ENCODE measurements around the gene PEDS1.
"Not testable (repeated sequence)": the region's sequence is repeated elsewhere in the genome, so short reads cannot be mapped to it uniquely, and the experiment has no call there.

The PEDS1 gene

DNA sequence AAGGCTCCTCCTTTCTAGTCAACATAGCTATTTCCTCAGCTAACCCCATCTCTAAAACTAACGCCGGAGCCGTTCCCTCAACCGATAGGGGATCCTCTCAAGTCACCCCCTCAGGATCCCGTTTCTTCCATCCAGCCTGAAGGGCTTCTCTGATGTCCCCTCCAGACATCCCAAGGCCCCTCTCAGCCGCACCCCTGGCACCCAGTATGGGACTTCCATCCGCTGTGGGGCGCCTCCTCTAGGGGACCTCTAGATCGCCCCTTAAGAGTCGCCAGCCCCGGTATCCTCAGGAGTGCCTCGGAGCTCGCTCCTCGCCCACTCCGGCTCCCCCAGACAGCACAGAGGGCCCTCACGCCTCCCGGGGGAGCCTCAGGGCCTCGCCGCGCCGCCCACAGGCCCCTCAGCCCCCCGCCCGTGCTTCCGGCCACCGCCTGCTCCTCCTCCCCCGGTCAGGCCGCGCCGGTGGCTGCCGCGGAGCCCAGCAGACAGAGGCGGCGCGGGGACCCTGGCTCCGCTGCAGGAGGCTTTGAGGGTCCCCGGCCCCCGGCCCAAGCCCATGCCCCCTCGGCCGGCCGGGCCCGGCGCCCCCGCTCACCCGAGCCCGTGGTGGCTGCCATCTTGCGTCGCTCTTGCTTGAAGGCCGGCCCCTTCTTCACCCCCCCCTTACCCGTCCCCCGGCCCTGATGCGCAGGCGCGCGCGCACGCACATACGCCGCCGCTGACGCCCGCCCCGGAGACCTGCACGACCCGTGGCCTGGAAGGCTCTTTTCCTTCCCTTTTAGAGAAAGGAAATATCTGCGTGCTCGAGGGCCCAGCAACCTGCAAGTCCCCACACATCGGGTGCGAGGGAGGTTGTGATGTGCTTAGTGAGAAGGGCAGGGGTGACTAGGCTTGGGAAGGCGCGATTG is 40.8 kb downstream of the PEDS1 start, which contains the start of gene UBE2V1:
Gene UBE2V1 (minus strand): TSS at position 639 of the 908 bp plus-strand sequence. CDS start 22 bp downstream, at position 617.
- DNase-seq = peak; percentile 72 to 88

DNA sequence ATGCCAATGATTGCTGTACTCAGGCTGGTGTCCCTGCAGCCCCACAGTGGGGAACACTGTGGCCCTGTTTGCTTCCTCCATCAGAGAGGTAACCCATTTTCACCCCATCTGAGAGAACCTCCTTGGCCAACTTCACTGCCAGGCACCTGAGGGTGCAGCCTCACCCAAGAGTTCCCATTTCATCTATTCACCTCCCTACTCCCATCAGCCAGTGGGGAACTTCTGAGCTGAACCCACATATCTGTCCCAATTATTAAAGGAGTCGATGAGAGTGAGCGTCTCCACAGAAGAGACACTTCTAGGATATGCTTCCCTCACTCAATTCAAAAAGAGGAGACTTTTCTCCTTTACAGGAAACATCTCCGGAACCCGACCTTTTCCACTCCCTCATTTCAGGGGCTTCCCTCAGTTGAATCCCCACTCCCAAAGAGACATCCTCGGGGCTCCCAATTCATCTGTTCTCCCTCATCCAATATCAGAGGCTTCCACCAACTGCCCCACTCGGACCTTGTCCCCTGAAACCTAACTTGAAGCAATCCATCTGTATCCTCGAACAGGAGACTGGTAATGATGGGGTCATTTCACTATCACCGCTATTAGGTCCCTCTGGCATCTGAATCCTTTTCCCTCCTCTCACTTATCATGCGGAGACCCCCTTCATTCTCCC is 41.6 kb downstream of the PEDS1 start:
- DNase-seq = no peak

DNA sequence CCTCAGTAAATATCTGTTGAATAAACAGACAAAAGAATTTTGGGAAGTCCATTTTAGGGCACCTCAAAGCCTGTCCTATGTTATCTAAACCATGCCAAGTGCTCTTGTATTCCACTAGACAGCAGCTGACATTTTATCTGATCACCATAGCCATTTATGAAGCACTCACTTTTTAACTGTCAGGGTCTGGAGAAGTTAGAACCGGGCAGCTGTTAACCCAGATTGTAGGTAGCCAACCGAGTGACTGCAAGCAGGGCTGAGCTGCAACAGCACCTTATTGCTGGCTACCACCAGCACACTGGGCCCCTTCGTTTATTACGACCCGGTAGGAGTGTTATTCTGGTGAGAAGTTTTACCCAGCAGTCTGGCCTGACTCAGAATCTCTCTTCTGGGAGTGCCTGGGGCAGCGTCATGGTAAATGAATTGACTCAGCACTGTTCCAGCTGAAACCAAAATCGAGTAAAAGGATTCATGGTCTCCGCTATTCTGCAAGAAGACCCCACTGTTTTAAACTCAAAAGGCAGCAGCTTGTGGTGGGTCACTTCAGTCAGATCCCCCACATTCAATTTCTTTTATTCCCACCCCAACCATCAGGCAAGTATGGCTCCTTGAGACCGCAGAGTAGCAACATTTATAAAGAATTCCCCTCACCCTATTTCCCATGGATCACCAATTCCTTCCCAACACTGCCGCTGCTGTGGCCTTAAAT is 42.2 kb downstream of the PEDS1 start:
- no peak for DNase-seq

DNA sequence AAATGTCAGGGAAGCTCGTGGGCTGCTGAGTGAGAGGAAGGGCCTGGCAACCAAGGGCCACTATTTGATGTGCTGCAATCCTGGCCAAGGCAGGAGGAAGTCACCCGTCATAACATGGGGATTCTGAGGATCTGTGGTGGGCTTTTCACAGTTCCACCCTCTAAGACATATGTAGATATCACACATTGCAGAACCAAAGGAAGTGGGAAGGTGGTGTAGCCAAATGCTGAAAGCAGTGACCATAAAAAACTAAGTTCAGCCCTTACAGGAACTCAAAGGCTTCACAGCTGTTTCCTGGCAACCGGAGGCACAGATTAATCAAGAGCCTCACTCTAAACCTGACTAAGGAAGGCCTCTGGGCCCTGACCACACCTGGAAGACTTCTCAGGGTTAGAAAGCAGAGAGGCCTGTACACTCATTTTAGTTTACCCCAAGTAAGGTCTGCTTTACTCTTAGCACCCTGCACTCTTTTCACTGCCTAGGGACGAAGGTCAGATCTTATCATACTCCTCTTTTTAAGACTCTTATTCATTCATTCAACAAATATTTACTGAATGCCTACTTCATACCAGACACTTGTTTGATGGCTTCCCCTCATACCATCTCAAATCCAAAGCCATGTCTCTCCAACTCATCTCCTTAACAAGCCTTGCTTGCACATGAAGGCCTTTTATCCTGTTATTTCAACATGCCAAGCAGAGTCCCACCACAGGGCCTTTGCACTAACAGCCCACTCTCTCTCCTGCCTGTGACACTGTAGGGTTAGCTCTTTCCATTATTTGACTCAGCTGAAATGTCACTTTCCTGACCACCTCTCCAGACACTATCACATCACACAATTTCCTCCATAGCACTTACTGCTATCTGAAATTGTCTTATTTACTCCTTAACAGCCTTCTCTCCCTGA is 43.1 kb downstream of the PEDS1 start:
- no peak for DNase-seq

DNA sequence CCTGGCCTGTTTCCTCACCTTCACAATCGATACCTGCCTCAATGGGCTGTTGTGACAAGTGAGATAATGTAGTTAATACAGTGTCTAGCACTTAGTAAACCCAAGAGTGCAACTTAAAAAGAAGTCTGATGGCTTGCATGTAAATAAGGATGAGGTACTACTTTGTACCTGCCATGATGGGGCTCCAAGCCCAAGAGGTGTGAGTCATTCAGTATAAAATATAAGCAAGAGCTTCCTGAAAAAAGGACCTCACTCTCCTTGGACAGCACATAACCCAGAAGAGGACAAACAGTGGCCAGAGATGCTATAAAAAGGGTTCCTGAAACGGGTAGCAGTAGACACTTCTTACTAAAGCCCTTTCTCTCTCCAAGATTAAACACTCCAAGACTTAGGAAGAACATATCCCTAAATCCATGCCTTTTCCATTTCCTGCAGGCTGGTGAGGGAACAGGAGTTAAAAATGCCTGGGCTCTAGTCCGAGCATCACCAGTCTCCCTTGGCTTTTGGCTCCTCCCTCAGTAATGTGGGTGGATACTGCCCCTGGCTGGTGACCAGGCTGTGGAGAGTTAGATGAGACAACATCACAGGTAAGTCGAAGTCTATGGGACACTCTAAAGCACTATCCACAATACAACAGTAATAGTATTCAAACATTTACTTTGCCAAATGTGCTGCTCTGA is 44.8 kb downstream of the PEDS1 start:
- DNase-seq = no peak

DNA sequence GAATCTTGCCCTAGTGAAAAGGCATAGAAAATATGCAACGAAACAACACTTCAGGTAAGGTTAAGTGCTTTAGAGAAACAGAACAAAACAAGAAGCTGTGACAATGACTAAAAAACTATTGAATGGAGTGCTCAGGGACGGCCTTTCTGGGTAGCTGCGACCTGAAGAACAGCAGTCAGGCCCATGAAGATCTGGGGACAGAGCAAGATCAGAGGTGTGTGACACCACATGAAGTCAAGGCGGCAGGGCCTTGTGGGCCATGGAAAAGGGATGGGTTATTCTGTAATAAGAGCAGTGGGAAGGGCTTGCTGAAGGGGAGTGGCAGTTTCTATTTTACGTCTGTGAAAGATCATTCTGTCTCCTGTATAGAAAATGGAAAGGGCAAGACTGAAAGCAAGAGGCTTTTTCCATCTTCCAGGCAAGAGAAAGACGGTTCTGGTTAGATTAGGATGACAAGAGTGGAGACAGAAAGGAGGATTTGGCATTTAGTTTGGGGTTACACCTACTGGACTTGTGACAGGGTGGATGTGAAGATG is 45.7 kb downstream of the PEDS1 start:
- no peak for DNase-seq

DNA sequence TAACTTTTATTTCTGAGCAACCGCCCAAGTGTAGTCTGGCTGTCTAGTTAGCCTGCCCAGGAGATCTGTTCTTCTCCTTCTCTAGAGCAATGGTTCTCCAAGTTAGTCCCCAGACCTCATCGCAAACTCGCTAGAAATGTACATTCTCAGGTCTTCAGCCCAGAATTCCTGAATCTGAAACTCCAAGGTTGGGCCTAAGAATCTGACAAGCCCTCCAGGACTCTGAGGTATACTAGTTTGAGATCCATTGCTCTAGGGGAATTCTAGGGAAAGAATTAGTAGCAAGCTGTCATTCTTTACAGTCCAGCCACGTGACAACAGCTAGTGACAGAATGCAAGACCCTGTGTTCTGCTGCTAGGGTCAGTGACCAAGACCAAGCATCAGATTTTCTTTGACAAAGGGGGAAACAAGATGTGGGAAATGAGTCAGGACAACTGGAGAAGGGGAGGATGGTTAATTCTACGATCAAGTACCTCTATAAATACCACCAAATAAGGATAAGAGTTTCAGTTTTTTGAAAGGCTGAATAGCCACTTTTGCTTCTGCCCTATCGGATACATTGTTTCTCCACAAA is 46.4 kb downstream of the PEDS1 start:
- no peak for DNase-seq

DNA sequence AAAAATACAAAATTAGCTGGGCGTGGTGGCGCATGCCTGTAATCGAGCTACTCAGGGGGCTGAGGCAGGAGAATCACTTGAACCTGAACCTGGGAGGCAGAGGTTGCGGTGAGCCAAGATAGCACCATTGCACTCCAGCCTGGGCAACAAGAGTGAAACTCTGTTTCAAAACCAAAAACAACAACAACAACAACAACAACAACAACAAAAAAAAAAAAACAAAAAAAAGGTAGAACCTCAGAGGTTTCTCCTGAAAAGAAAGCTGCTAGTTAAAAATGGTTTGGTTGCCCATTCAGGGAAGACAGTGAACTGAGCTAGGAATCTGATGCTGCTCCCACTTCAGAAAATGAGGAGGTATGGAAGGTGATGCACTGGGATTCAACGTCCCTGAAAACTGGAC is 46.9 kb downstream of the PEDS1 start:
- not testable (repeated sequence) for DNase-seq
